Epithelial cell of proximal tubule (primary cell): Measurements from ENCODE around the gene LYZL1. TPM values are rescaled to one million over a fixed set of nuclear protein-coding genes. Genes with fewer than 3 reads are reported as not detected.
"Not testable (repeated sequence)": the region's sequence is repeated elsewhere in the genome, so short reads cannot be mapped to it uniquely, and the experiment has no call there.

Source experiments
- DNase-seq: peaks from one replicate; pipeline ENCODE4 v3.0.0-alpha.2; 2011; ENCODE audit warnings: low read depth
- H3K4me3 ChIP-seq: 2 replicates; pipeline ENCODE4 v1.5.1; 2011; ENCODE audit warnings: low read depth, mild to moderate bottlenecking, low read length
- total RNA-seq: library from RNA; depleted of rRNA; stranded (reverse); fragments of >200 nt; gene quantifications from 2 replicates; pipeline ENCODE4 v1.2.3, GENCODE V29; 2015
- TF ChIP-seq, protein P1 (sequence below): conservative IDR thresholded peaks from 2 replicates; pipeline ENCODE4 v1.5.1; 2012; ENCODE audit warnings: low read depth, mild to moderate bottlenecking, low read length

Gene LYZL1
- total RNA-seq, 1 donor from 2014 or later, result not detected

DNA sequence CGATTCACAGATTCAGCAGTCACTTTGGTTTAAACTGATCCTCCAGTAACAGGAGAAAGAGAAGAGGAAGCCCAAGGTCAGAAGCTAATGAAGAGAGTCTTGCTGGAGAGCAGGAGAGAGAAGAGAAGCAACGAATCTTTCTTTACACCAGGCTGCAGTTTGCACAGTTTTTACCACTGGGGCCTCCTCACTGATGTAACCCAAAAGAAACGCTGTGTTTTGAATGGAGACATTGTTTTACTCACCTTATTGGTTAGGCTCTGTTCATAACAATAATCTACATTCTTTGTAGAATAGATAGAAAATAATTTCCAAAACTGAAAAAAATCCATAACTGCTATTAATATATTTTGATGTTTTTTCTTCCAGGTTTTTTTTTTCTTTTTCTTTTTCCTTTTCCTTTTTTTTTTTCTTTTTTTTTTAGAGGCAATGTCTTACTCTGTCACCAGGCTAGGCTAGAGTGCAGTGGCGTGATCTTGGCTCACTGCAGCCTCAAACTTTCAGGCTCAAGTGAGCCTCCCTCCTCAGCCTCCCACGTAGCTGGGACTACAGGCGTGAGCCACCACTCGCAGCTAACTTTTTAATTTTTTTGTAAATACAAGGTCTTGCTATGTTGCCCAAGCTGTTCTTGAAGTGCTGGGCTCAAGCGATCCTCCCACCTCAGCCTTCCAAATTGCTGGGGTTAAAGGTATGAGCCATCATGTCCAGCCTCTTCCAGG, 27.6 kb downstream of the LYZL1 start:
- DNase-seq, result no peak
- no peak overlapping the region for H3K4me3 ChIP-seq
- TF ChIP-seq, protein P1, sequence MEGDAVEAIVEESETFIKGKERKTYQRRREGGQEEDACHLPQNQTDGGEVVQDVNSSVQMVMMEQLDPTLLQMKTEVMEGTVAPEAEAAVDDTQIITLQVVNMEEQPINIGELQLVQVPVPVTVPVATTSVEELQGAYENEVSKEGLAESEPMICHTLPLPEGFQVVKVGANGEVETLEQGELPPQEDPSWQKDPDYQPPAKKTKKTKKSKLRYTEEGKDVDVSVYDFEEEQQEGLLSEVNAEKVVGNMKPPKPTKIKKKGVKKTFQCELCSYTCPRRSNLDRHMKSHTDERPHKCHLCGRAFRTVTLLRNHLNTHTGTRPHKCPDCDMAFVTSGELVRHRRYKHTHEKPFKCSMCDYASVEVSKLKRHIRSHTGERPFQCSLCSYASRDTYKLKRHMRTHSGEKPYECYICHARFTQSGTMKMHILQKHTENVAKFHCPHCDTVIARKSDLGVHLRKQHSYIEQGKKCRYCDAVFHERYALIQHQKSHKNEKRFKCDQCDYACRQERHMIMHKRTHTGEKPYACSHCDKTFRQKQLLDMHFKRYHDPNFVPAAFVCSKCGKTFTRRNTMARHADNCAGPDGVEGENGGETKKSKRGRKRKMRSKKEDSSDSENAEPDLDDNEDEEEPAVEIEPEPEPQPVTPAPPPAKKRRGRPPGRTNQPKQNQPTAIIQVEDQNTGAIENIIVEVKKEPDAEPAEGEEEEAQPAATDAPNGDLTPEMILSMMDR, result no peak

DNA sequence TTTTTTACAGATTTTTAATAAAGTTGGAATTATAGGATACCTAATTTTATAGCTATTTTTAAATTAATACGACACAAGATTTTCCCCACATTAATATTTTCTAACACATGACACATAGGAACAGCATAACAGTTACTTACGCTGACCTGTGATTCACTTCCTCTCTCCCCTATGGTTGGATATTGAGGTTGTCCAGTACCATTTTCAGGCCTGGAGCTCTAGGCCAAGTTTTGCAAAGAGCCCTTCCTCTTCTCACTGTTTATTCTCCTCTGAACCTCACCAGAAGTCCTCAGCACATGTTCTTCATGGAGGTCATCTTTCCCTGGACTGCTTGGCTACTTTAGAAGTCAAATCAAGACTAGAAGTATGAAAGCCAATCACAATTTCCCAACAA, 28.2 kb downstream of the LYZL1 start:
- TF ChIP-seq, protein P1, result no peak
- DNase-seq, result no peak

DNA sequence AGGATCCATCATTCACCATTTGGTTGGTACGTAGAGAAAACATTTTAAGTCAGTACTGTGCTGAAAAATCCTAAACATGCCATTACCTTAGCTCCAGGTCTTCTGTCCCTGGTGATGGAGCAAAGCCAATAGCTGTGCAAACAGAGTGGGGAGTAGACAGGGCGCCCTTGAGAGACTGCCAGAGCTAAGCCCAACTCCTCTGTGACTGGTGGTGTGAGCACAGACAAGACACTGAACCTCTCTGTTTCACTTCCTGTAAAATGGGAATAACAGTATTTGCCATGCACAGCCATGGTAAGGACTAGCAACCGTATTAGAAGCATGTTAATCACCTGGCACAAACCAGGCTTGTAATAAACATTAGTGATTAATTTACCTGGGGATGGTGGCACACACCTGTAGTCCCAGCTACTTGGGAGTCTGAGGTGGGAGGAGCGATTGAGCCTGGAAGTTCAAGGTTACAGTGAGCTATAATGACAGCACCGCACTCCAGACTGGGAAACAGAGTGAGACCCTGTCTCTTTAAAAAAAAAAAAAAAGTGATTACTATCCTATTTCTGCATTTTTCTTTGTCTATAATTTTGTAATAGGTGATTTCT, 28.7 kb downstream of the LYZL1 start:
- no peak overlapping the region for H3K4me3 ChIP-seq
- no peak for DNase-seq
- TF ChIP-seq, protein P1, result no peak

More for the DNA sequence above, 28.2 kb downstream of the LYZL1 start:
- H3K4me3 ChIP-seq, result no peak overlapping the region

DNA sequence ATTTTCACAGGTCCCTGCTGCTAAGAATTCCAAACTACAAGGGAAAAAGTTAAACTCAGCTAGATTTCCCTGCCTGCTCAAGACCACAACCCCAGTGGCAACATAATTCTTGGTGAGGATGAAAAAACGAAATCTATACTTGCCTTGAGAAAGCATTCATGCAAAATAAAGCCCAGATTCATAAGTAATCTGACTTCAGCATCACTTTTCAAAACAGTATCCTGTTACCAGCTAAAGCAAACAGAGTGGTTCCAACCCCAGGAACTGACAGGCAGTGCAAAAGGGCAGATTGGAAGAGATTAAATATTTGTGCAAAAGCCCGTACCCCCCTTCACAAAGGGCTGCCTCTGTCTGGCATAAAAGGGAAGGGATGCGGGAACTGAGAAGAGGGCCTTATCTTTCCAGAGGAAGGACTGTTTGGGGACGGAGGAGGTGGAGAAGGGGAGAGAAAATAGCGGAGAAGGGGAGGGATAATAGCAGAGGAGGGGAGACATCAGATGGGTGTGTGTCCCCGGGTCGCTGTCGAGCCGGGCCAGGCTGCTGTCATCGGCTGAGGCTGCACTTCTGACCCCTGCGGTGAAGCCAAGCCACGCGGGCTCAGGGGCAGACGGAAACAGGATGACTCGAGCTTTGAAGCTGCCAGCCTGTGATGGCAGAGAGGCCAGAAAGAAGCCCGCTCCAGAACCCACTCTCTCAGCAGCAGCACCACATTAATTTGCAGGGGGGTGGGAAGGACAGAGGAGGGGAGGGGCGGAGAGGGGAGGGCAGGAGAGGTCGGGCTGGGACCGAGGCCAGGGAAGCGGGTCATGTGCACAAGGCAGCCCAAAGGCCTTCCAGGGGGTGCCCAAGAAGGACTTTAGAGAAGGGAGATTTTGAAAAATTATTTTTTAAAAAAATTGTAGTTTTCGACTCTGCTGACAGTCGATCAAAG, 29.5 kb downstream of the LYZL1 start:
- not testable (repeated sequence) for DNase-seq

DNA sequence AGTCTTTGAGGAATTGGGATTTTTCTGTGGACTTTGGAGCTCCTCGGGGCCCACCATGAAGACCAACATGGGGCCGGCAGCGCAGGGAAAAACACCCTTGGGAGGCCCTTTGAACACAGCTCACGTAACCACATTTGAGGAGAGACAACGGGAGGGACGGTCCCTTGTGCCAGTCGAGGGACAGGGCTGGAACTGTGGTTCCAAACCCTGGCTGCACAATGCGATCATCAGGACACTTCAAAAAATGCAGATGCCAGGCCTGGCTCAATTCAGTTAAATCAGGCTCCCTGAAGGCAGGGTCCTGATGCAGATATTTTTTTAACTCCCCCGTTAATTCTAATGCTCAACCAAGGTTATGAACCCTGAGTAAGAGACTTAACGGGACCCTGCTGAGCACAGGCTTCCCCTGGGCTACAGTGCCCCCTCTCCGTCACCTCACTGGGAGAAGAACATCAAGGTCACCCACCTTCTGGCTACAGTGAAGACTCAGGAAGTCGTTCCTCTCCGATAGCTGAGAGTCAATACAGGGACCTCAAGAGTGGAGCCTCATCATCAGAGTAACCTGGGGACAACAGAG, 30.4 kb downstream of the LYZL1 start:
- no peak overlapping the region for H3K4me3 ChIP-seq
- no peak for DNase-seq
- TF ChIP-seq, protein P1, result no peak

More for the DNA sequence above, 29.5 kb downstream of the LYZL1 start:
- not testable (repeated sequence) for H3K4me3 ChIP-seq

DNA sequence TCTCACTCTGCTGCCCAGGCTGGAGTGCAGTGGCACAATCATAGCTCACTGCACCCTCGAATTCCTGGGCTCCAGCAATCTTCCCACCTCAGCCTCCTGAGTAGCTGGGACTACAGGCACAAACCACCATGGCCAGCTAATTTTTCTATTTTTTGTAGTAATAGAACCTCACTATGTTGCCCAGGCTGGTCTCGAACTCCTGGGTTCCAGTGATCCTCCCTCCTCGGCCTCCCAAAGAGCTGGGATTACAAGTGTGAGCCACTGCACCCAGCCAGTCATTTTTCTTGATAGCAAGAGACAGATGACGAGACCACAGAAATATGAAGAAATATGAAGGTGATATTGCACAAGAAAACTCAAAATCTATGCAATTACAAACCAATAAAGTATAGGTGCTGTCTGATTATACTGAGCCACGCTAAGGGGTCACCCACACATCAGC, 31.8 kb downstream of the LYZL1 start:
- H3K4me3 ChIP-seq, DNase-seq: not testable (repeated sequence)

DNA sequence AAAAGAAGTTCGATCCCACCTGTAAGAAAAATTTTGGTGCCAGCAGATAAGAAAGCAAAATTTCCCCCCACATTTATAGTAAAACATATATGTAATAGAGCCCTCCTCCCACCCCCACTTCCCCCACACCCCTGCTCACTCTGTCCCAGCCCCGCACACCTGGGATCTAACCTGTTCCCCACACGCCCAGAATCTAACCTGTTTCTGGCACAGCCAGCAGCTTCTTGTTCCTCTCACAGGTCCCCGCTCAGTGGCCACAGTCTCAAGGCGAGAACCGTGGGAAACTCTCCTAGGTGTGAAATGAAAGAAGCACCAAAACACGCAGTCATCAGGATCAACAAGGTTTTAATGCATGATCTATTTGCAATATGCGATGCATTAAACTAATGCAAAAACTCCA, 32.8 kb downstream of the LYZL1 start:
- DNase-seq, result no peak
- TF ChIP-seq, protein P1, result no peak
- H3K4me3 ChIP-seq, result no peak overlapping the region
